Testis (tissue), 3 donors: Measurements from ENCODE around the gene PSD4. TPM values are rescaled to one million over a fixed set of nuclear protein-coding genes. Genes with fewer than 3 reads are reported as not detected.
A peak's percentile ranks its signal among the peaks of the same experiment; 100 is the strongest.

Experiments used
- DNase-seq: peaks from one replicate; pipeline ENCODE4 v3.0.0-alpha.2; 2019
- H3K27ac ChIP-seq, 2 donors: fragments of 200-600 bp; sonication (generic); one replicate each; pipeline ENCODE4 v1.5.1; 2019
- H3K27me3 ChIP-seq: fragments of 200-600 bp; sonication (generic); one replicate; pipeline ENCODE4 v1.5.1; 2019
- H3K36me3 ChIP-seq: fragments of 200-600 bp; sonication (generic); one replicate; pipeline ENCODE4 v1.5.1; 2017; ENCODE audit warnings: low read depth; ENCODE audit errors: missing control alignments
- H3K4me1 ChIP-seq: fragments of 200-600 bp; sonication (generic); one replicate; pipeline ENCODE4 v1.5.1; 2019
- H3K4me3 ChIP-seq, 2 donors: fragments of 200-600 bp; sonication (generic); one replicate each; pipeline ENCODE4 v1.5.1; 2017 to 2019
- H3K9me3 ChIP-seq: fragments of 200-600 bp; sonication (generic); one replicate; pipeline ENCODE4 v1.5.1; 2017
- POLR2A ChIP-seq: fragments of 450-650 bp; IDR thresholded peaks from one replicate; pipeline ENCODE4 v1.6.1; 2017; ENCODE audit warnings: antibody characterized with exemption, mild to moderate bottlenecking, moderate library complexity
- WGBS, 2 donors: methylation state at CpG; one replicate each; pipeline ENCODE4 v1.1.5; 2018; 5-methylcytosine and 5-hydroxymethylcytosine counted together
- intact Hi-C: fragments of 100-400 bp; cut with DNase I; formaldehyde crosslinking; loops from one replicate; pipeline ENCODE4 v1.15.1; 2023; ENCODE audit warnings: low total_unique reads
- polyA plus RNA-seq: library from polyadenylated mRNA; stranded (reverse); fragments of 350-450 nt; fragmentation: Illumina TruSeq; extraction: RNeasy Lipid Tissue Mini Kit (QIAGEN cat#74804); gene quantifications from one replicate; pipeline ENCODE4 v1.2.3, GENCODE V29; 2014; ENCODE audit warnings: low read depth, low replicate concordance; ENCODE audit not compliant: insufficient read depth
- total RNA-seq, 2 donors: library from RNA; depleted of rRNA; stranded (reverse); fragments of >200 nt; gene quantifications; one replicate each; pipeline ENCODE4 v1.2.3, GENCODE V29; 2016
- TF ChIP-seq, protein P1 (sequence below), 3 experiments: fragments of 450-650 bp in 2 of 3; fragments of 200-600 bp in 1 of 3; sonication (generic) in 1 of 3; IDR thresholded peaks; one replicate each; pipeline ENCODE4 v1.5.1; 2016 to 2019; ENCODE audit warnings: antibody characterized with exemption in 3 of 3, mild to moderate bottlenecking in 2 of 3, moderate library complexity in 1 of 3

Gene PSD4
- total and polyA plus RNA-seq, 3 donors from 2014 or later = 18.7 to 35.9 (median 22.8) TPM

DNA sequence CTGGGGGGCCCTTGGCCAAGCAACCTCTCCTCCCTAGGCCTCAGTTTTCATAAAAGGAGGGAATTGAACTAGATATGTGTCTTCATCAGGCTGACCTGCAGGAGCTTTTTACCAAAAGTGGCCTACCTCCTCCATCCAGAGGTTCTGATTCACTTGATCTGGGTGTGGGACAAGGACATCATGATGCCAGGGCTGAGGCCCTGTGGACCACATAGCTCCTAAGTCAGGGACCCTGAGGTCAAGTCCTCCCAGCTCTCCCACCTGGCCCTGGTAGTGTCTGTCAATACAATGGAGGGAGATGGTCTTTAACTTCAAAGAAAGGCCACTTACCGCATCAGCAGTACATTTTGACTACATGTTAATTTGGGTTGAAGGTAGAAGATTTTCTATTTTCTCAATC lies 35.9 kb upstream of the PSD4 start:
- WGBS, 2 donors = 100% methylated on average over 1 of the region's 1 CpG
- H3K36me3 ChIP-seq = no peaks in the 10 kb centered on the region
- DNase-seq = no peak
- no peak overlapping the region for H3K4me3 ChIP-seq
- H3K4me1 ChIP-seq = no peaks in the 10 kb centered on the region
- H3K9me3 ChIP-seq = no peaks in the 10 kb centered on the region
- H3K27ac ChIP-seq = no peak overlapping the region
- no peaks in the 10 kb centered on the region for H3K27me3 ChIP-seq
- TF ChIP-seq POLR2A = no peak
- TF ChIP-seq, protein P1, sequence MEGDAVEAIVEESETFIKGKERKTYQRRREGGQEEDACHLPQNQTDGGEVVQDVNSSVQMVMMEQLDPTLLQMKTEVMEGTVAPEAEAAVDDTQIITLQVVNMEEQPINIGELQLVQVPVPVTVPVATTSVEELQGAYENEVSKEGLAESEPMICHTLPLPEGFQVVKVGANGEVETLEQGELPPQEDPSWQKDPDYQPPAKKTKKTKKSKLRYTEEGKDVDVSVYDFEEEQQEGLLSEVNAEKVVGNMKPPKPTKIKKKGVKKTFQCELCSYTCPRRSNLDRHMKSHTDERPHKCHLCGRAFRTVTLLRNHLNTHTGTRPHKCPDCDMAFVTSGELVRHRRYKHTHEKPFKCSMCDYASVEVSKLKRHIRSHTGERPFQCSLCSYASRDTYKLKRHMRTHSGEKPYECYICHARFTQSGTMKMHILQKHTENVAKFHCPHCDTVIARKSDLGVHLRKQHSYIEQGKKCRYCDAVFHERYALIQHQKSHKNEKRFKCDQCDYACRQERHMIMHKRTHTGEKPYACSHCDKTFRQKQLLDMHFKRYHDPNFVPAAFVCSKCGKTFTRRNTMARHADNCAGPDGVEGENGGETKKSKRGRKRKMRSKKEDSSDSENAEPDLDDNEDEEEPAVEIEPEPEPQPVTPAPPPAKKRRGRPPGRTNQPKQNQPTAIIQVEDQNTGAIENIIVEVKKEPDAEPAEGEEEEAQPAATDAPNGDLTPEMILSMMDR (IDR thresholded peaks at IDR 0.05) = no peak
- intact Hi-C loops = loop anchor here (10.0 kb wide), 1 partner anchor 67 kb away; no protein-coding TSS in a partner anchor

DNA sequence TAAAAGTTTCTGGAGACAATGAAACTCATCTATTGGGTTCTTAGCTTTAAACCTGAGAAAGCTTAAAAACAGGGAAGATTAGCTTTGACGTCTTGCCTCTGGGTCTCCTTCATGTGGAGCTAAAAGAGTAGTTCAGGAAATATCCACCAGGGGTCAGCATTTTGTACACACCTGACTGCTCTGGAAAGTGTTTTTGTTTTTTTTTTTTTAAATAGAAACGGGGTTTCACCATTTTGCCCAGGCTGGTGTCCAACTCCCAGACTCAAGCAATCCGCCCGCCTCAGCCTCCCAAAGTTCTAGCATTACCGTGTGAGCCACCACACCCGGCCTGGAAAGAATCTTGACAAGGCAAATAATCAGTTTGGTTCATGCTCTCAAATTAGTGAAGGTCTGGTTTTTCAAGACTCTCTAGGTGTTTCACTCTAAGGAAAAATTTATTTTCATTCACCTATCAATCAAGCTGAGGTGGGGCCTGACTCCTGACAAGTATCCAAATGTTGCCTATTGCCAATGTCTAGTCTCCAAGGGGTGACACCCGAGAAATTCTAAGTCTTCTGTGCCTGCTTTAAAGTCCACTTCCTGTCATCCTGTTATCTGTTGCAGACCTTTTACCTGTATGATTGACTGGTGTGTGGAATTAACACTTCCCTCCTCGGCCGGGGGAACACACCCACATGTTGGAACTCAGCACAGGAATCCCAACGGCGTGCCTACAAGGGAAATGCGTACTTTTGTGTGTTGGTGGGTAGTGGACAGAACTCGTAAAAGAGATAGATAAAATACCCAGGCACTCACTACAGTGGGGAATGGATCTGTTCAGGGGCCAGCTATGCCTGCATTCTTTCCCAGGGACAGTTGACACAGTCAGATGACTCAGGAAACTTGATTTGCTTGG lies 35.1 kb upstream of the PSD4 start:
- TF ChIP-seq, protein P1 (IDR thresholded peaks at IDR 0.05) = peak; percentile 70 to 89 (median 80)
- no peak for TF ChIP-seq POLR2A
- Histone ChIP-seq H3K9me3 (no peaks in the 10 kb centered on the region), H3K36me3 (no peaks in the 10 kb centered on the region), H3K27me3 (no peaks in the 10 kb centered on the region), H3K27ac (no peak overlapping the region), H3K4me3 (no peak overlapping the region), H3K4me1 (no peaks in the 10 kb centered on the region)
- intact Hi-C loops = loop anchor here (10.0 kb wide), 1 partner anchor 66 kb away; no protein-coding TSS in a partner anchor
- WGBS, 2 donors = 44 to 52% methylated on average over 13 of the region's 13 CpGs
- DNase-seq = peak; percentile 63

DNA sequence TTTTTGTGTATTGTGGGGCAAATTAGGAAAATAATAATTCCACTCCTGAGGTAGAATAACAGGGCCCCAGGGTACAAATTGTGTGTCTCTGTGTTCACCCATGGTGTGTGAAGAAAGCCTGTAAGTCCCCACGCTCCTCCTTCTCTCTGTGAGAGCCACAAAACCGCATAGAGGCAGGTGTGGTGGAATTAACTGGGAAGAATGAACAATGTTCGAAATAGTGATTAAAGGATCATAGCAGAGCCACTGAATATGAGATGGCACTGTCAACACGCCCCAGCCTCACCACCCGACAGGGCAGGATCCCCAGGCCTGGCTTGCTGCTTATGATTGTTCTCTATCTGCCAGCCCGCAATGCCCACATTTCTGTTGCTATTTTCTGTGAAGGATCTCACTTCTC lies 32.3 kb upstream of the PSD4 start:
- no peaks in the 10 kb centered on the region for H3K36me3 ChIP-seq
- intact Hi-C loops = no loop called here
- no peaks in the 10 kb centered on the region for H3K4me1 ChIP-seq
- H3K4me3 ChIP-seq = no peak overlapping the region
- H3K27me3 ChIP-seq = no peaks in the 10 kb centered on the region
- 91 to 93% methylated on average over 6 of the region's 6 CpGs for WGBS, 2 donors
- DNase-seq = no peak
- TF ChIP-seq, protein P1 (IDR thresholded peaks at IDR 0.05) = no peak
- no peak for TF ChIP-seq POLR2A
- no peak overlapping the region for H3K27ac ChIP-seq
- H3K9me3 ChIP-seq = no peaks in the 10 kb centered on the region

DNA sequence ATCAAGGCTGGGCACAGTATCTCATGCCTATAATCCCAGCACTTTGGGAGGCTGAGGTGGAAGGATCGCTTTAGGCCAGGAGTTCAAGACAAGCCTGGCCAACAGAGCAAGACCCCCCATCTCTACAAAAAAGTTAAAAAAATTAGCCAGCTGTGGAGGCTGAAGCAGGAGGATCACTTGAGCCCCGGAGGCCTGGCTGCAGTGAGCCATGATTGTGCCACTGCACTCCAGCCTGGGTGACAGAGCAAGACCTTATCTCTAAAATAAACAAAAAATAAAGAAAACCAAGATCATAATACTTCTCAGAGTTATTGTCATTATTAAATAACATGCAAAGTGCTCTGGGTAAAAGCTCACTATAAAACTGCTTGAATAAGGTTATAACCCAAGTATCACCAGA lies 31.5 kb upstream of the PSD4 start:
- Histone ChIP-seq H3K4me3 (no peak overlapping the region), H3K4me1 (no peaks in the 10 kb centered on the region), H3K36me3 (no peaks in the 10 kb centered on the region), H3K27me3 (no peaks in the 10 kb centered on the region), H3K9me3 (no peaks in the 10 kb centered on the region), H3K27ac (no peak overlapping the region)
- WGBS, 2 donors = 85 to 90% methylated on average over 2 of the region's 2 CpGs
- no peak for DNase-seq
- intact Hi-C loops = no loop called here
- no peak for TF ChIP-seq POLR2A
- TF ChIP-seq, protein P1 (IDR thresholded peaks at IDR 0.05) = no peak
